Measurements from ENCODE around the gene MICAL2. TPM values are rescaled to one million over a fixed set of nuclear protein-coding genes. Genes with fewer than 3 reads are reported as not detected.

Gene MICAL2
- total RNA-seq, 1 experiment from 2014 or later: 247 TPM

GRCh38 chr11:12293486-12293885 lies 183.1 kb downstream of the MICAL2 start:
- POLR2A ChIA-PET: no interaction called here
- H3K9me3 Mint-ChIP-seq (ENCODE audit: unreplicated experiment): peaks cover 11% of the 10 kb centered on the region
- H3K4me3 Mint-ChIP-seq (ENCODE audit: unreplicated experiment): no peak overlapping the region
- H3K27ac Mint-ChIP-seq (ENCODE audit: unreplicated experiment): no peak overlapping the region
- DNase-seq: no peak
- no peaks in the 10 kb centered on the region for H3K36me3 ChIP-seq (ENCODE audit: control insufficient read depth, insufficient read depth, low read length)
- no peak for TF ChIP-seq CTCF (IDR thresholded peaks at IDR 0.05; ENCODE audit: insufficient read depth in 1 of 2, low read depth in 1 of 2, low read length in 1 of 2, severe bottlenecking in 1 of 2, unreplicated experiment in 1 of 2)
- intact Hi-C loops (cut with micrococcal nuclease; ENCODE audit: unreplicated experiment): no loop called here
- BruUV-seq (replicated peaks): no TSS peak
- H3K27me3 Mint-ChIP-seq (ENCODE audit: insufficient read depth, unreplicated experiment): no peaks in the 10 kb centered on the region
- no peaks in the 10 kb centered on the region for H3K4me1 ChIP-seq
- H3K9me3 ChIP-seq: peaks cover 5% of the 10 kb centered on the region; the same call in 1 of the 2 replicates
- no peaks in the 10 kb centered on the region for H3K36me3 Mint-ChIP-seq (ENCODE audit: insufficient read depth, unreplicated experiment)
- H3K27me3 ChIP-seq (replicated peaks; ENCODE audit: control insufficient read depth, insufficient read depth, low read length): no peaks in the 10 kb centered on the region
- no peaks in the 10 kb centered on the region for H3K4me1 Mint-ChIP-seq (ENCODE audit: low read depth, unreplicated experiment)
- no peak overlapping the region for H3K4me3 ChIP-seq (ENCODE audit: low read depth, low read length)
- CTCF ChIA-PET: no interaction called here

GRCh38 chr11:12294613-12295012 lies 184.2 kb downstream of the MICAL2 start:
- ChIA-PET CTCF (no interaction called here), POLR2A (no interaction called here)
- Mint-ChIP-seq H3K9me3 (ENCODE audit: unreplicated experiment) (peaks cover 16% of the 10 kb centered on the region), H3K4me1 (ENCODE audit: low read depth, unreplicated experiment) (no peaks in the 10 kb centered on the region), H3K36me3 (ENCODE audit: insufficient read depth, unreplicated experiment) (no peaks in the 10 kb centered on the region), H3K27me3 (ENCODE audit: insufficient read depth, unreplicated experiment) (no peaks in the 10 kb centered on the region), H3K27ac (ENCODE audit: unreplicated experiment) (no peak overlapping the region), H3K4me3 (ENCODE audit: unreplicated experiment) (no peak overlapping the region)
- no peak for DNase-seq
- BruUV-seq (replicated peaks): no TSS peak
- intact Hi-C loops (cut with micrococcal nuclease; ENCODE audit: unreplicated experiment): no loop called here
- no peak for TF ChIP-seq CTCF (IDR thresholded peaks at IDR 0.05; ENCODE audit: insufficient read depth in 1 of 2, low read depth in 1 of 2, low read length in 1 of 2, severe bottlenecking in 1 of 2, unreplicated experiment in 1 of 2)
- H3K9me3 ChIP-seq: peaks cover 14% of the 10 kb centered on the region; the same call in 1 of the 2 replicates
- no peak overlapping the region for H3K4me3 ChIP-seq (ENCODE audit: low read depth, low read length)
- no peaks in the 10 kb centered on the region for H3K4me1 ChIP-seq
- H3K27me3 ChIP-seq (replicated peaks; ENCODE audit: control insufficient read depth, insufficient read depth, low read length): no peaks in the 10 kb centered on the region
- H3K36me3 ChIP-seq (ENCODE audit: control insufficient read depth, insufficient read depth, low read length): no peaks in the 10 kb centered on the region

- TF ChIP-seq CTCF (IDR thresholded peaks at IDR 0.05; ENCODE audit: insufficient read depth in 1 of 2, low read depth in 1 of 2, low read length in 1 of 2, severe bottlenecking in 1 of 2, unreplicated experiment in 1 of 2): no peak
- H3K27me3 Mint-ChIP-seq (ENCODE audit: insufficient read depth, unreplicated experiment): no peaks in the 10 kb centered on the region
- Histone ChIP-seq H3K36me3 (ENCODE audit: control insufficient read depth, insufficient read depth, low read length) (no peaks in the 10 kb centered on the region), H3K9me3 (peaks cover 14% of the 10 kb centered on the region; the same call in 1 of the 2 replicates), H3K27me3 (replicated peaks; ENCODE audit: control insufficient read depth, insufficient read depth, low read length) (no peaks in the 10 kb centered on the region), H3K4me3 (ENCODE audit: low read depth, low read length) (no peak overlapping the region), H3K4me1 (no peaks in the 10 kb centered on the region)
- no peak overlapping the region for H3K27ac Mint-ChIP-seq (ENCODE audit: unreplicated experiment)
- H3K9me3 Mint-ChIP-seq (ENCODE audit: unreplicated experiment): peaks cover 16% of the 10 kb centered on the region
- intact Hi-C loops (cut with micrococcal nuclease; ENCODE audit: unreplicated experiment): no loop called here
- BruUV-seq (replicated peaks): no TSS peak
- ChIA-PET CTCF (interaction anchor here (0.6 kb wide), 1 partner anchor 566 kb away, joined by 4 read pairs; no protein-coding TSS in a partner anchor), POLR2A (no interaction called here)
- H3K4me3 Mint-ChIP-seq (ENCODE audit: unreplicated experiment): no peak overlapping the region
- no peak for DNase-seq
- no peaks in the 10 kb centered on the region for H3K4me1 Mint-ChIP-seq (ENCODE audit: low read depth, unreplicated experiment)
- H3K36me3 Mint-ChIP-seq (ENCODE audit: insufficient read depth, unreplicated experiment): no peaks in the 10 kb centered on the region
Measured at GRCh38 chr11:12295943-12296342, 185.6 kb downstream of the MICAL2 start.

Data from Caco-2 (cell line).